ENCODE data around the gene SYNM. TPM values are rescaled to one million over a fixed set of nuclear protein-coding genes. Genes with fewer than 3 reads are reported as not detected.

SYNM gene
- total and polyA plus RNA-seq, 2 of the 8 experiments (the other 6 are each of a cell fraction or from before 2014, with no cell fraction given) = 0.89 to 2.0 TPM

DNA sequence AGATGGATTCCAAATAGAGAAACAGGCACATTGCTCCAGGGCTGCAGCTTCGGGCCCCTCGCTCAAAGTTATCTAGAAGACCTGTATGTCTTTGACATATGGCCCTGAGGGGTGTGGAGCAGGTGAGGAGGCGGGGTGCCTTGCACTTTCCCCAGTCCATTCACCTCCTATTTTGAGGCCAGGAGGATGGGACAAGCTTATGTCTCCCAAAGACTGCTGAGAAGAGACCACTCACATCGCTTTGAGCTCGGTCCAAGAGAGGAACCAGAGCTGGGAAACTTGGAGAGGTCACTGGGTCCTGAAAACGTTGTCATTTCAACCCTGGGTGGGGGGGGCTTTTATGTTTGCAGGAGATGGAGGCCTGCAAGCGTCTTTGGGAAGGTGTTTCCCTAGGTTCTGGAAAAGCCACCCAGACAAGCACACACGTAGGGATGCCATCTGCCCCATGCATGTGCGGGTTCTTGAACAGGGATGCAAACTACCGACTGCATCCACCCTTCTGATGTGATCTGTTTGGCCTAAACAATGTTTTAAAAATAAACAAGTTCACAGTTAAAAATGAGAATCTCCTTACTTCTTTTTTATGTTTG lies 33.7 kb upstream of the SYNM start:
- Histone ChIP-seq H3K27me3 (replicated peaks in 1 of 4; ENCODE audit: control insufficient read depth in 3 of 4, extremely low read depth in 1 of 4, insufficient read depth in 3 of 4, low read length in 3 of 4) (no peaks in the 10 kb centered on the region), H2AFZ (ENCODE audit: low read length) (no peak overlapping the region), H3K18ac (ENCODE audit: extremely low read depth, low read length) (no peak overlapping the region), H3K79me1 (ENCODE audit: low read depth, low read length) (no peaks in the 10 kb centered on the region), H3K4ac (replicated peaks; ENCODE audit: insufficient read length, low read depth, low read length) (no peak overlapping the region), H3K56ac (replicated peaks; ENCODE audit: insufficient read length, low read depth, low read length) (no peak overlapping the region), H2BK5ac (ENCODE audit: low read depth, low read length) (no peak overlapping the region), H4K5ac (ENCODE audit: insufficient read length, low read depth, low read length) (no peak overlapping the region), H4K8ac (ENCODE audit: extremely low read depth, insufficient read depth, low read length) (no peak overlapping the region), H3K4me3 (ENCODE audit: extremely low read depth in 1 of 4, insufficient read depth in 2 of 4, low read depth in 3 of 4, low read length in 4 of 4) (no peak overlapping the region), H3K4me2 (ENCODE audit: insufficient read depth in 1 of 2, low read depth in 2 of 2, low read length in 2 of 2) (no peak overlapping the region), H4K91ac (replicated peaks; ENCODE audit: insufficient read length, low read length) (no peak overlapping the region), H2BK12ac (ENCODE audit: low read depth, low read length) (no peak overlapping the region), H3K9ac (replicated peaks in 1 of 4; ENCODE audit: extremely low read depth in 1 of 4, low read depth in 3 of 4, low read length in 3 of 4) (no peak overlapping the region), H3K14ac (ENCODE audit: insufficient read length) (no peak overlapping the region), H2BK20ac (ENCODE audit: low read length) (no peak overlapping the region), H3K23ac (ENCODE audit: insufficient read length) (no peak overlapping the region), H3K79me2 (ENCODE audit: control insufficient read depth in 1 of 2, insufficient read depth in 2 of 2, low read length in 2 of 2) (no peaks in the 10 kb centered on the region), H2BK15ac (ENCODE audit: low read length) (no peak overlapping the region), H3K36me3 (ENCODE audit: control insufficient read depth in 2 of 4, insufficient read depth in 4 of 4, low read length in 3 of 4) (no peaks in the 10 kb centered on the region), H3K23me2 (ENCODE audit: low read depth, low read length) (no peaks in the 10 kb centered on the region), H2BK120ac (replicated peaks; ENCODE audit: low read depth, low read length) (no peak overlapping the region), H3K9me3 (ENCODE audit: insufficient read depth in 2 of 2, low read depth in 1 of 2, low read length in 1 of 2) (no peaks in the 10 kb centered on the region), H4K20me1 (replicated peaks in 1 of 2; ENCODE audit: control insufficient read depth in 1 of 2, insufficient read depth in 2 of 2, low read length in 2 of 2) (peaks cover 0 to 1% of the 10 kb centered on the region in 2 experiments), H2AK5ac (ENCODE audit: low read depth, low read length) (no peak overlapping the region), H3K27ac (ENCODE audit: low read depth, low read length) (no peak overlapping the region), H3K4me1 (replicated peaks in 1 of 4; ENCODE audit: control insufficient read depth in 3 of 4, insufficient read depth in 4 of 4, low read length in 3 of 4) (peaks cover 0 to 7% (median 0%) of the 10 kb centered on the region in 4 experiments; a peak in 1 of 7 replicates)
- ChIA-PET CTCF (ENCODE audit: partially characterized antibody) (interaction anchor here (0.6 to 5.1 kb wide), 6 partner anchors 10 to 412 kb away, joined by 3 to 23 read pairs (median 4); no protein-coding TSS in a partner anchor), POLR2A (ENCODE audit: partially characterized antibody) (interaction anchor here (0.7 to 1.0 kb wide), 2 partner anchors 9 to 11 kb away, joined by 3 to 4 read pairs; no protein-coding TSS in a partner anchor)
- DNase-seq (ENCODE audit: low read depth in 1 of 2, low spot score in 2 of 2) (no peak), FAIRE-seq (no peak)
- 86% methylated on average over 10 of the region's 10 CpGs; no CpG with 5 or more reads in 1 of the 2 experiments for WGBS, 2 experiments (ENCODE audit: extremely low coverage in 1 of 2, insufficient coverage in 1 of 2, insufficient read length in 1 of 2, insufficient replicate concordance in 2 of 2, low coverage in 1 of 2, low lambda C conversion rate in 2 of 2, missing lambda C conversion rate in 1 of 2)
- TF ChIP-seq KDM5A (IDR thresholded peaks at IDR 0.05; ENCODE audit: low read length) (no peak), TAF1 (IDR thresholded peaks at IDR 0.05; ENCODE audit: low read depth, low read length) (no peak), HDAC6 (IDR thresholded peaks at IDR 0.05; ENCODE audit: low read depth, low read length) (no peak), KDM4A (IDR thresholded peaks at IDR 0.05; ENCODE audit: low read depth, low read length, severe bottlenecking) (no peak), BACH1 (IDR thresholded peaks at IDR 0.05; ENCODE audit: low read length) (no peak), CTBP2 (IDR thresholded peaks at IDR 0.05; ENCODE audit: borderline replicate concordance, insufficient read depth, insufficient read length, low read length) (no peak), SRF (IDR thresholded peaks at IDR 0.05; ENCODE audit: low read depth, low read length) (no peak), SP1 (IDR thresholded peaks at IDR 0.05; ENCODE audit: low read depth, low read length) (no peak), TAF7 (optimal IDR thresholded peaks at IDR 0.05; ENCODE audit: borderline replicate concordance, low read depth, low read length) (no peak), EGR1 (IDR thresholded peaks at IDR 0.05; ENCODE audit: borderline replicate concordance, low read depth, low read length) (no peak), RAD21 (IDR thresholded peaks at IDR 0.05 in 1 of 2, conservative IDR thresholded peaks at IDR 0.05 in 1 of 2; ENCODE audit: low read depth in 2 of 2, low read length in 2 of 2) (no peak), RBBP5 (IDR thresholded peaks at IDR 0.05; ENCODE audit: borderline replicate concordance, low read depth, low read length) (no peak)
- TF ChIP-seq, protein P1, sequence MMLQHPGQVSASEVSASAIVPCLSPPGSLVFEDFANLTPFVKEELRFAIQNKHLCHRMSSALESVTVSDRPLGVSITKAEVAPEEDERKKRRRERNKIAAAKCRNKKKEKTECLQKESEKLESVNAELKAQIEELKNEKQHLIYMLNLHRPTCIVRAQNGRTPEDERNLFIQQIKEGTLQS (IDR thresholded peaks at IDR 0.05; ENCODE audit: insufficient read depth, low read depth, low read length) = no peak
